K562 (cell line): ENCODE data around the gene ANTKMT. TPM values are rescaled to one million over a fixed set of nuclear protein-coding genes. Genes with fewer than 3 reads are reported as not detected.

Experiments
- DIDO1 ChIP-seq: fragments of 450-650 bp; IDR thresholded peaks from 2 replicates; pipeline ENCODE4 v1.6.1; 2016; ENCODE audit warnings: low read depth, missing biosample characterization, missing genetic modification characterization
- ETV6 ChIP-seq, 3 experiments: fragments of 150-350 bp in 1 of 3; sonication (generic) in 1 of 3; formaldehyde crosslinking in 1 of 3; IDR thresholded peaks; 2 replicates each; pipeline versions ENCODE4 v1.6.1 to v1.8.0; 2014 to 2022; ENCODE audit warnings: borderline replicate concordance in 2 of 3, low read depth in 2 of 3, antibody characterized with exemption in 1 of 3, low read length in 1 of 3, mild to moderate bottlenecking in 1 of 3, missing genetic modification reagents in 1 of 3
- HMG20B ChIP-seq: fragments of 250-450 bp; sonication (Bioruptor Pico); IDR thresholded peaks from 2 replicates; pipeline ENCODE4 v1.5.0; 2021; ENCODE audit warnings: mild to moderate bottlenecking
- KHSRP ChIP-seq: fragments of 450-650 bp; IDR thresholded peaks from 2 replicates; pipeline ENCODE4 v1.6.1; 2017
- PHB ChIP-seq: fragments of 250-450 bp; sonication (Bioruptor Pico); IDR thresholded peaks from 2 replicates; pipeline ENCODE4 v1.5.0; 2021
- RB1 ChIP-seq: fragments of 450-650 bp; IDR thresholded peaks from 2 replicates; pipeline ENCODE4 v1.6.1; 2017; ENCODE audit warnings: low read depth, mild to moderate bottlenecking
- SNIP1 ChIP-seq: fragments of 450-650 bp; IDR thresholded peaks from 2 replicates; pipeline ENCODE4 v1.7.1; 2017; ENCODE audit warnings: low read depth, mild to moderate bottlenecking
- SOX6 ChIP-seq: fragments of 450-650 bp; IDR thresholded peaks from 2 replicates; pipeline ENCODE4 v1.6.1; 2014; ENCODE audit warnings: mild to moderate bottlenecking
- TRIM28 ChIP-seq: fragments of 450-650 bp; IDR thresholded peaks from 2 replicates; pipeline ENCODE4 v1.6.1; 2017
- ZNF316 ChIP-seq: fragments of 450-650 bp; IDR thresholded peaks from 2 replicates; pipeline ENCODE4 v1.6.1; 2016
- ZNF551 ChIP-seq: fragments of 250-450 bp; sonication (Bioruptor Pico); IDR thresholded peaks from 2 replicates; pipeline ENCODE4 v1.5.0; 2021; ENCODE audit warnings: mild to moderate bottlenecking, moderate library complexity
- polyA plus RNA-seq, 8 experiments: library from polyadenylated mRNA; depleted of rRNA in 4 of 8; stranded (reverse) in 5 of 8; unstranded in 3 of 8; fragments of >200 nt; fragmentation: Nextera tagmentation in 2 of 8; fragmentation: Illumina TruSeq in 1 of 8; extraction: Ambion mirVana in 2 of 8; extraction: Trizol in 1 of 8; gene quantifications; 2 replicates each; pipeline versions ENCODE4 v1.2.1 to v1.2.3, GENCODE V29; 2011 to 2014; ENCODE audit warnings: inconsistent platforms in 1 of 8, missing spikeins in 1 of 8
- total RNA-seq, 7 experiments: library from RNA; depleted of rRNA in 6 of 7; stranded (reverse); fragments of >200 nt in 6 of 7; fragmentation: Illumina TruSeq in 2 of 7; extraction: Trizol in 2 of 7; gene quantifications; 2 replicates each; pipeline versions ENCODE4 v1.2.1 to v1.2.3, GENCODE V29; 2011 to 2021; ENCODE audit warnings: low replicate concordance in 1 of 7
- TF ChIP-seq, protein P1 (sequence below): fragments of 250-450 bp; sonication (Bioruptor Pico); IDR thresholded peaks from 2 replicates; pipeline ENCODE4 v1.5.0; 2021; ENCODE audit warnings: mild to moderate bottlenecking, borderline replicate concordance
- TF ChIP-seq, protein P2 (sequence below): sonication (generic); formaldehyde crosslinking; IDR thresholded peaks from 2 replicates; pipeline ENCODE4 v1.8.0; 2022; ENCODE audit warnings: missing genetic modification reagents, mild to moderate bottlenecking, borderline replicate concordance
- TF ChIP-seq, protein P3 (sequence below): IDR thresholded peaks from 2 replicates; pipeline ENCODE4 v1.6.1; 2016; ENCODE audit warnings: missing genetic modification characterization, missing compliant biosample characterization

Gene ANTKMT
- total and polyA plus RNA-seq, 9 of the 15 experiments (the other 6 are each of a cell fraction or from before 2014, with no cell fraction given): 0.58 to 217 (median 19.1) TPM

DNA sequence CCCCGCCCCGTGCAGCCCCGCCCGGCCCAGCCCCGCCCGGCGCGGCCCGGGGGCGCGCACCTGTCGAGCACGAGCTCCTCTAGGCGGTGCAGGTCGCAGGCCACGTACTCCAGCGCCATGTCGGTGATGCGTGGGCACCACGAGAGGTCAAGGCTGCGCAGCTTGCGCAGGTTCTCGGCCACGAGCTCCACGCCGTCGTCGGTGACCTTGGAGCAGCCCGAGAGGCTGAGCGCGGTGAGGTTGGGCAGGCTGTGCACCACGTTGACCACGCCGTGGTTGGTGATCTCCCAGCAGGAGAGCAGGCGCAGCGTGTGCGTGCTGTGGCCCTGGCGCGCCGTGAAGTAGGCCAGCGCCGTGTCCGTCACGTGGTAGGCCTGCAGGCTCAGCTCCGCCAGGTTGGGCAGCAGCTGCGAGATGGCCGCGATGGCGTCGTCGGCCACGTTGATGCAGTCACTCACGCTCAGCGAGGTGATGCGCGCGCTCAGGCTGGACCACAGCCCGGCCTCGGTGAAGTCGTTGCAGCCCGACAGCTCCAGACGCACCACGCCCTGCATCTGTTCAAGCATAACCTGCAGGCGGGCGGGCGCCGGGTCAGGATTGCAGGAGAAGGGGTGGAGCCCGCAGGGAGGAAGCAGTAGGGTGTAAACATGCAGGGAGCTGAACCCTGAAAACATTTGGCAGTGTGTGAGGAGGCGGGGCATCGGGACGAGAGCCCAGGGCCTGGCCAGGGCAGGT is 25.4 kb upstream of the ANTKMT start (continued):
- no peak for TF ChIP-seq HMG20B (CRISPR knock-in tag)
- no peak for TF ChIP-seq TRIM28
- TF ChIP-seq ZNF316: peak; percentile 5; the same call in 1 of the 2 replicates
- TF ChIP-seq SOX6: no peak
- TF ChIP-seq, protein P1, sequence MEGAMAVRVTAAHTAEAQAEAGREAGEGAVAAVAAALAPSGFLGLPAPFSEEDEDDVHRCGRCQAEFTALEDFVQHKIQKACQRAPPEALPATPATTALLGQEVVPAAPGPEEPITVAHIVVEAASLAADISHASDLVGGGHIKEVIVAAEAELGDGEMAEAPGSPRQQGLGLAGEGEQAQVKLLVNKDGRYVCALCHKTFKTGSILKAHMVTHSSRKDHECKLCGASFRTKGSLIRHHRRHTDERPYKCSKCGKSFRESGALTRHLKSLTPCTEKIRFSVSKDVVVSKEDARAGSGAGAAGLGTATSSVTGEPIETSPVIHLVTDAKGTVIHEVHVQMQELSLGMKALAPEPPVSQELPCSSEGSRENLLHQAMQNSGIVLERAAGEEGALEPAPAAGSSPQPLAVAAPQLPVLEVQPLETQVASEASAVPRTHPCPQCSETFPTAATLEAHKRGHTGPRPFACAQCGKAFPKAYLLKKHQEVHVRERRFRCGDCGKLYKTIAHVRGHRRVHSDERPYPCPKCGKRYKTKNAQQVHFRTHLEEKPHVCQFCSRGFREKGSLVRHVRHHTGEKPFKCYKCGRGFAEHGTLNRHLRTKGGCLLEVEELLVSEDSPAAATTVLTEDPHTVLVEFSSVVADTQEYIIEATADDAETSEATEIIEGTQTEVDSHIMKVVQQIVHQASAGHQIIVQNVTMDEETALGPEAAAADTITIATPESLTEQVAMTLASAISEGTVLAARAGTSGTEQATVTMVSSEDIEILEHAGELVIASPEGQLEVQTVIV (CRISPR knock-in tag): no peak
- TF ChIP-seq KHSRP: no peak
- TF ChIP-seq RB1: 0 out of 2 replicates have a peak, but pooled peaks have one; percentile 18
- no peak for TF ChIP-seq ETV6 (IDR thresholded peaks at IDR 0.05; ENCODE audit: borderline replicate concordance in 1 of 2, low read depth in 2 of 2, low read length in 1 of 2)
- no peak; the same call in 1 of the 2 replicates for TF ChIP-seq ETV6 (CRISPR knock-in tag; IDR thresholded peaks at IDR 0.05; ENCODE audit: borderline replicate concordance)
- TF ChIP-seq PHB (CRISPR knock-in tag): no peak
- TF ChIP-seq, protein P2, sequence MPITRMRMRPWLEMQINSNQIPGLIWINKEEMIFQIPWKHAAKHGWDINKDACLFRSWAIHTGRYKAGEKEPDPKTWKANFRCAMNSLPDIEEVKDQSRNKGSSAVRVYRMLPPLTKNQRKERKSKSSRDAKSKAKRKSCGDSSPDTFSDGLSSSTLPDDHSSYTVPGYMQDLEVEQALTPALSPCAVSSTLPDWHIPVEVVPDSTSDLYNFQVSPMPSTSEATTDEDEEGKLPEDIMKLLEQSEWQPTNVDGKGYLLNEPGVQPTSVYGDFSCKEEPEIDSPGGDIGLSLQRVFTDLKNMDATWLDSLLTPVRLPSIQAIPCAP (CRISPR knock-in tag): no peak
- no peak for TF ChIP-seq SNIP1
- TF ChIP-seq ZNF551 (CRISPR knock-in tag): no peak
- no peak for TF ChIP-seq DIDO1 (tag)
- TF ChIP-seq, protein P3, sequence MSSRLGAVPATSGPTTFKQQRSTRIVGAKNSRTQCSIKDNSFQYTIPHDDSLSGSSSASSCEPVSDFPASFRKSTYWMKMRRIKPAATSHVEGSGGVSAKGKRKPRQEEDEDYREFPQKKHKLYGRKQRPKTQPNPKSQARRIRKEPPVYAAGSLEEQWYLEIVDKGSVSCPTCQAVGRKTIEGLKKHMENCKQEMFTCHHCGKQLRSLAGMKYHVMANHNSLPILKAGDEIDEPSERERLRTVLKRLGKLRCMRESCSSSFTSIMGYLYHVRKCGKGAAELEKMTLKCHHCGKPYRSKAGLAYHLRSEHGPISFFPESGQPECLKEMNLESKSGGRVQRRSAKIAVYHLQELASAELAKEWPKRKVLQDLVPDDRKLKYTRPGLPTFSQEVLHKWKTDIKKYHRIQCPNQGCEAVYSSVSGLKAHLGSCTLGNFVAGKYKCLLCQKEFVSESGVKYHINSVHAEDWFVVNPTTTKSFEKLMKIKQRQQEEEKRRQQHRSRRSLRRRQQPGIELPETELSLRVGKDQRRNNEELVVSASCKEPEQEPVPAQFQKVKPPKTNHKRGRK: no peak
